Spleen (tissue), 11 donors: ENCODE measurements around the gene FHIT. TPM values are rescaled to one million over a fixed set of nuclear protein-coding genes. Genes with fewer than 3 reads are reported as not detected.

ENCODE experiments used
- DNase-seq: peaks from one replicate; pipeline ENCODE4 v3.0.0-alpha.2; 2020
- H3K27ac ChIP-seq, 8 donors: fragments of 200-600 bp; sonication (generic) in 7 of 8; 1 replicate in 4 of 8; 2 replicates in 4 of 8; pipeline versions ENCODE4 v1.5.0 to v1.8.0; 2016 to 2021; ENCODE audit warnings: inconsistent platforms in 4 of 8, mild to moderate bottlenecking in 4 of 8, moderate library complexity in 1 of 8
- H3K27me3 ChIP-seq, 7 donors: fragments of 200-600 bp; sonication (generic) in 6 of 7; replicated peaks in 1 of 7; 1 replicate in 4 of 7; 2 replicates in 3 of 7; pipeline versions ENCODE4 v1.5.0 to v1.8.0; 2016 to 2021; ENCODE audit warnings: inconsistent platforms in 3 of 7, mild to moderate bottlenecking in 1 of 7
- H3K36me3 ChIP-seq, 6 donors: fragments of 200-600 bp; sonication (generic) in 5 of 6; 1 replicate in 4 of 6; 2 replicates in 2 of 6; pipeline versions ENCODE4 v1.5.0 to v1.8.0; 2016 to 2021; ENCODE audit warnings: inconsistent platforms in 2 of 6
- H3K4me1 ChIP-seq, 6 donors: fragments of 200-600 bp; sonication (generic) in 5 of 6; 1 replicate in 3 of 6; 2 replicates in 3 of 6; pipeline versions ENCODE4 v1.5.0 to v1.8.0; 2016 to 2021; ENCODE audit warnings: inconsistent platforms in 3 of 6
- H3K4me3 ChIP-seq, 8 donors: fragments of 200-600 bp; sonication (generic) in 7 of 8; 1 replicate in 4 of 8; 2 replicates in 4 of 8; pipeline versions ENCODE4 v1.5.0 to v1.8.0; 2016 to 2021; ENCODE audit warnings: inconsistent platforms in 4 of 8, mild to moderate bottlenecking in 4 of 8, moderate library complexity in 2 of 8
- H3K9me3 ChIP-seq, 8 donors: fragments of 200-600 bp; sonication (generic) in 7 of 8; 1 replicate in 4 of 8; 2 replicates in 4 of 8; pipeline versions ENCODE4 v1.5.0 to v1.8.0; 2016 to 2021; ENCODE audit warnings: inconsistent platforms in 4 of 8
- CTCF ChIP-seq, 11 experiments: fragments of 200-600 bp in 7 of 11; fragments of 450-650 bp in 4 of 11; sonication (generic) in 4 of 11; IDR thresholded peaks in 8 of 11; conservative IDR thresholded peaks in 3 of 11; 1 replicate in 7 of 11; 2 replicates in 4 of 11; pipeline versions ENCODE4 v1.4.0 to v1.8.0; 2016 to 2021; ENCODE audit warnings: antibody characterized with exemption in 11 of 11, inconsistent platforms in 4 of 11, mild to moderate bottlenecking in 1 of 11
- POLR2A ChIP-seq, 3 donors: fragments of 450-650 bp; IDR thresholded peaks; one replicate each; pipeline ENCODE4 v1.5.1; 2017; ENCODE audit warnings: antibody characterized with exemption in 3 of 3, mild to moderate bottlenecking in 1 of 3
- POLR2AphosphoS5 ChIP-seq, 3 donors: sonication (generic); formaldehyde crosslinking; IDR thresholded peaks; one replicate each; pipeline ENCODE4 v1.5.1; 2017; ENCODE audit warnings: antibody characterized with exemption in 3 of 3
- WGBS, 5 donors: extraction: QIAGEN DNeasy Blood & Tissue Kit in 3 of 5; methylation state at CpG; one replicate each; pipeline versions ENCODE4 v1.1.5 to v1.1.7; 2013 to 2018; 5-methylcytosine and 5-hydroxymethylcytosine counted together
- intact Hi-C: fragments of 100-400 bp; cut with DNase I; formaldehyde crosslinking; loops from one replicate; pipeline ENCODE4 v1.15.0; 2023; ENCODE audit warnings: low total_unique reads
- polyA plus RNA-seq, 3 donors: library from polyadenylated mRNA; stranded (reverse); fragments of 200-250 nt; gene quantifications; one replicate each; pipeline ENCODE4 v1.2.1, GENCODE V29; 2013
- total RNA-seq, 7 donors: library from RNA; depleted of rRNA in 3 of 7; stranded (reverse); fragments of >200 nt in 3 of 7; fragmentation: NEBNext Ultra II Directional in 4 of 7; extraction: Animal tissue kit (Norgen Biotek cat#: 25700) in 4 of 7; gene quantifications; one replicate each; pipeline versions ENCODE4 v1.1.0 to v1.2.1, GENCODE V29; 2016 to 2021
- donor health status: healthy with polysubstance abuse.
- donor health status: DM: no; HTN: no; CAD: no; lungs with moderate emphysema.
- donor health status: DM: no; HTN: no; CAD: no.
- donor health status: Bipolar disorder and iron deficiency.
- donor health status: healthy.
- donor health status: DM: no; HTN: no; CAD: no.
- donor health status: DM: yes; HTN: yes; CAD: no.

Gene FHIT
- total and polyA plus RNA-seq, 10 donors: 4.1 to 23.1 (median 12.2) TPM

- WGBS, 5 donors: 85 to 100% (median 88%) methylated on average over 2 of the region's 2 CpGs
These were observed 1400.8 kb downstream of the FHIT start for GRCh38 chr3:59850417-59850816.

DNA sequence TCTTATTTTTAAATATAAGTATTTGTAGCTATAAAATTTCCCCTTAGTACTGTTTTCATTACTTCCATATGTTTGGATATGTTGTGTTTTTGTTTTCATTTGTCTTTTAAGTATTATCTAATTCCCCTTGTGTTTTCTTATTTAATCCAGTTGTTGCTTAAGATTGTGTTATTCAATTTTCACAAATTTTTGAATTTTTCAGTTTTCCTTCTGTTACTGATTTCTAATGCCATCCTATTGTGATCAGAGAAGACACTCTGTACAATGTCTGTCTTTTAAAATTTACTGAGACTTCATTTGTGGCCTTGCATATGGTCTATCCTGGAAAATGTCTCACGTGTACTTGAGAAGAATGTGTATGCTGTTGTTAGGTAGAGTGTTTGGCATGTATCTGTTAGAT is 1405.9 kb downstream of the FHIT start:
- Histone ChIP-seq H3K9me3 (peaks cover 0 to 16% (median 9%) of the 10 kb centered on the region in 8 donors), H3K27ac (no peak overlapping the region), H3K27me3 (no peaks in the 10 kb centered on the region), H3K4me1 (peaks cover 0 to 1% (median 0%) of the 10 kb centered on the region in 6 donors), H3K4me3 (no peak overlapping the region), H3K36me3 (no peaks in the 10 kb centered on the region)
- intact Hi-C loops: no loop called here
- TF ChIP-seq POLR2AphosphoS5 (IDR thresholded peaks at IDR 0.05) (no peak), POLR2A (IDR thresholded peaks at IDR 0.05) (no peak)
- DNase-seq: no peak
- WGBS, 5 donors: 89 to 97% (median 93%) methylated on average over 1 of the region's 1 CpG

More at GRCh38 chr3:59850417-59850816, 1400.8 kb downstream of the FHIT start:
- no peak for TF ChIP-seq POLR2A (IDR thresholded peaks at IDR 0.05)
- TF ChIP-seq CTCF (IDR thresholded peaks at IDR 0.05 in 8 of 11, conservative IDR thresholded peaks at IDR 0.05 in 3 of 11): no peak
- no peak for TF ChIP-seq POLR2AphosphoS5 (IDR thresholded peaks at IDR 0.05)
- intact Hi-C loops: loop anchor here (10.0 kb wide), 1 partner anchor 1216 kb away; no protein-coding TSS in a partner anchor
- Histone ChIP-seq H3K27me3 (no peaks in the 10 kb centered on the region), H3K27ac (no peak overlapping the region), H3K4me1 (no peaks in the 10 kb centered on the region), H3K4me3 (no peak overlapping the region), H3K9me3 (peaks cover 0 to 16% (median 9%) of the 10 kb centered on the region in 8 donors), H3K36me3 (no peaks in the 10 kb centered on the region)
- DNase-seq: no peak

DNA sequence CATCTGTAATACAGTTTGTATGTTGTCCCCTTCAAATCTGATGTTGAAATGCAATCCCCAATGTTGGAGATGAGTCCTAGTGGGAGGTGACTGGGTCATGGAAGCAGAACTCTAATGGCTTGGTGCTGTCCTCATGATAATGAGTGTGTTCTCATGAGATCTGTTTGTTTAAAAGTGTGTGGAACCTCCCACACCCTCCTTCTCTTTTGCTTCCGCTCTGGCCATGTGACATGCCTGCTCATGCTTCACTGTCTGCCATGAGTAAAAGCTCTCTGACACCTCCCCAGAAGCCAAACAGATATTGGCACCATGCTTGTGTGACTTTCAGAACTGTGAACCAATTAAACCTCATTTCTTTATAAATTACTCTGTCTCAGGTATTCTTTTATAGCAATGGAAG is 1407.4 kb downstream of the FHIT start:
- Histone ChIP-seq H3K4me3 (no peak overlapping the region), H3K27ac (no peak overlapping the region), H3K27me3 (no peaks in the 10 kb centered on the region), H3K4me1 (peaks cover 0 to 15% (median 8%) of the 10 kb centered on the region in 6 donors), H3K9me3 (peaks cover 0 to 16% (median 9%) of the 10 kb centered on the region in 8 donors), H3K36me3 (no peaks in the 10 kb centered on the region)
- TF ChIP-seq POLR2AphosphoS5 (IDR thresholded peaks at IDR 0.05) (no peak), CTCF (IDR thresholded peaks at IDR 0.05 in 8 of 11, conservative IDR thresholded peaks at IDR 0.05 in 3 of 11) (no peak), POLR2A (IDR thresholded peaks at IDR 0.05) (no peak)
- intact Hi-C loops: no loop called here
- WGBS, 5 donors: 68 to 90% (median 79%) methylated on average over 1 of the region's 1 CpG
- no peak for DNase-seq

DNA sequence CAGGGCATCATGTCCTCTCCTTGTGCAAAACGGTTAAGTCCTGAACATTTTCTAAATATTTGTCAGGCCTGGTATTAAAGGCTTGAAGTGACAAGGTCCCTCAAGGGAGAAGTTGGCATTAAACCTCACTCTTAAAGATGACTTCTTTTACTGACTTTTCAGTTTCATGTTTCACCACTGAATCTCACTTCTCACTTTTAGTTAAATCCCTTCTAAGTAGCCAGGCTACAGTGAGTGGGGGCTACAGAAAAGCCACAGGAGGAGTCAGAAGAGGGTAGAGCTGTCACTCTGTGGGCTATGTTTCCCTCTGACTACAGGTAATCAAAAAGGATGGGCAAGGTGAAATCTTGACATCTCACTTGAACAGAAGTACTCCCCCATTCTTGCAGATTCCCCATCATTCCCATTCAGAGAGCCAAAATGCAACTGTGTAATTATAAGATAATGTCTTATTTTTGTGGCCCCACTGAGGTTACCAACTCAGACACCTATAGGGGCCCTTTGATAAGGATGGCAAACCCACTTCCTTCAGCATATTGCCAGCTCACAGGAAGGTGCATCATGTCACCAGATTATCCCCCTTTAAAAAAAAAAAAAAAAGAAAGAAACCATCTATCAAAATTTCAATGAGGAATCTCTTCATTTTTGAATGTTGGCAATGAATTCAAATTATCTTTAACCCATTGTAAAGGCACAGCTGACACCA is 1411.3 kb downstream of the FHIT start:
- H3K4me3 ChIP-seq: no peak overlapping the region
- H3K36me3 ChIP-seq: no peaks in the 10 kb centered on the region
- DNase-seq: no peak
- no peaks in the 10 kb centered on the region for H3K9me3 ChIP-seq
- peak overlapping the region in 3 of 8 donors; percentile 24 to 32 (median 31) for H3K27ac ChIP-seq
- peaks cover 0 to 15% (median 8%) of the 10 kb centered on the region in 6 donors for H3K4me1 ChIP-seq
- WGBS, 5 donors: 32 to 63% (median 49%) methylated on average over 1 of the region's 1 CpG
- intact Hi-C loops: no loop called here
- H3K27me3 ChIP-seq: no peaks in the 10 kb centered on the region
- TF ChIP-seq POLR2AphosphoS5 (IDR thresholded peaks at IDR 0.05) (no peak), POLR2A (IDR thresholded peaks at IDR 0.05) (no peak), CTCF (IDR thresholded peaks at IDR 0.05 in 8 of 11, conservative IDR thresholded peaks at IDR 0.05 in 3 of 11) (no peak)
